ENCODE measurements around the gene DPEP1.
"Not testable (repeated sequence)": the region's sequence is repeated elsewhere in the genome, so short reads cannot be mapped to it uniquely, and the experiment has no call there.

Gene DPEP1

DNA sequence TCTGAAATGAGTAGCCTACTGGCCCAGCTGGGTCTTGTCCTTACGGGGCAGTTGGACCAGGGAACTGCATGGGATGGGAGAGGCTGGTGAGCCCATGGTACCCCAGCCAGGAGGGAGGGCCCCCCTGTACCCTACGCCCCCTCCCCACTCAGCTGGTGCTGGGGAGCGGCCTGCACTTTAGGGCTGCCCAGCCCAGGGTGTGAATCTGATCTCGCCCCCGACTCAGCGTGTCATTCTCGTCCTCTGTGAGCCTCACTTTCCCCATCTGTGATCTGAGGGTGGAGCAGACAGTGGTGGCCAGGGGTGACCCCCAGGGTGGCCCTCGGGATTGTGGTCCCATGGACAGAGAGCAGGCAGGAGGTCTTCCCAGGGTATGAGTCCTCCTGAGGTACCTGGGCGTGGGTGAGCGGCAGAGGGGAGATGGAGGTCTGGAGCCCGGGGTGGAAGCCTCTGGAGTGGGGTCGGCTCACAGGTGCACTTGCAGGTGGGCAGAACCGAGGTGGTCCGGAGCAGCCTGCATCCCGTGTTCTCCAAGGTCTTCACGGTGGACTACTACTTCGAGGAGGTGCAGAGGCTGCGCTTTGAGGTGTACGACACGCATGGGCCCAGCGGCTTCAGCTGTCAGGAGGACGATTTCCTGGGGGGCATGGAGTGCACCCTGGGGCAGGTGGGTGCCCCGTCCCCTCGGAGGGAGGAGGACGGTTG is 36.2 kb upstream of the DPEP1 start:
- no peak for FAIRE-seq

DNA sequence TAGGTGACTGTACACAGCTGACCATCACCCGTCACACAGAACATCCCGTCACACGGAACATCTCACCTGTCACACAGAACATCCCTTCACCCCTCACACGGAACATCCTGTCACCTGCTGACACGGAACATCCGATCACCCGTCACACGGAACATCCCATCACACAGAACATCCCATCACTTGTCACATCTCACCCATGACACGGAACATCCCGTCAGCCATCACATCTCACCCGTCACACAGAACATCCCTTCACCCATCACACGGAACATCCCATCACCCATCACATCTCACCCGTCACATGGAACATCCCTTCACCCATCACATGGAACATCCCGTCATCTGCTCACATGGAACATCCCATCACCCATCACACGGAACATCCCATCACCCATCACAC is 34.1 kb upstream of the DPEP1 start:
- no peak for FAIRE-seq

DNA sequence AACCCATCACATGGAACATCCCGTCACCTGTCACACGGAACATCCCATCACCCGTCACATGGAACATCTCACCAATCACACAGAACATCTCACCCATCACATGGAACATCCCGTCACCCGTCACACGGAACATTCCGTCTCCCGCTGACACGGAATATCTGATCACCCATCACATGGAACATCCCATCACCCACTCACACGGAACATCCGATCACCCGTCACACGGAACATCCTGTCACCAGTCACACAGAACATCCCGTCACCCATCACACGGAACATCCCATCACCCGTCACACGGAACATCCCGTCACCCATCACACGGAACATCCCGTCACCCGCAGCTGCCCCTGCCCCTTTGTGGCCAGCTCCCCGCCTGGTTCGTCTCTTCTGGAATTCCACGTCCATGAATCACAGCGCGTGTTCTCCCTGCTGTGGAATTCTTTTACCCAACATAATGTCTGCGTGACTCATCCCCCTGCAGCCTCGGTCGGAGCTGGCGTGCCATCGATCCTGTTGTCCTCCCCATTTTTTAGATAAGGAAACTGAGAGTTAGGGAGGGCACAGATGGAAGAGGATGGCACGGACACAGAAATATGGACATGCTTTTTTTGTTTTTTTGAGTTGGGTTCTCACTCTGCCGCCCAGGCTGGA is 32.3 kb upstream of the DPEP1 start:
- no peak for FAIRE-seq

DNA sequence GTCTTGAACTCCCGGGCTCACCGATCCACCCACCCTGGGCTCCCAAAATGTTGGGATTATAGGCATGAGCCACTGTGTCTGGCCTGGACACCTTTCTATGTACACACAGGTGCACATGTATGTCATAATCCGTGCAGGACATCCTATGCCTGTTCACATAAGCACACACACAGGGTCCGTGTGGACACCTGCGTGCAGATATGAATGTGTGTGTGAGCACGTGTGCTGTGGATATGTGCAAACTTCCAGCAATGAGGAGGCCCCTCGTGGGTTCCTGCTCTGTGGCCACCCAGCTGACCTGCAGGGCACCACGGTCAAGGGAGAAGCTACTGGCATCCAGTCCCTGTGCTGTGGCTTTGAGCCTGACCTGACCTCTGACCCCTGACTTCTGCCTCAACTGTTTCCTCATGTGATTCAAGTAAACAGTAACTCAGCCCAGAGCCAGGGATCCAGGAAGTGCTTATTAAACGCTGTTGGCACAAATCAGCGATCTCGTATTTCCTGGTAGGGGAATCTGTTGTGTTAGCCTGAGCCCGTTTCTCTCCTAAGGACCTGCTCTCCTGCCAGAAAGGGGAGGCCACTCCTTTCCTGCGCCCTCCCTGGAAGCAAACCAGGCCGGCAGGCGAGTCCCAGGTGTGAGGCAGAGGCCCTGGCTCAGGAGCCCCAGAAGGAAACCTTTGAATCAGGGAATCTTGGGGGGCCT is 31.4 kb upstream of the DPEP1 start:
- FAIRE-seq: no peak

DNA sequence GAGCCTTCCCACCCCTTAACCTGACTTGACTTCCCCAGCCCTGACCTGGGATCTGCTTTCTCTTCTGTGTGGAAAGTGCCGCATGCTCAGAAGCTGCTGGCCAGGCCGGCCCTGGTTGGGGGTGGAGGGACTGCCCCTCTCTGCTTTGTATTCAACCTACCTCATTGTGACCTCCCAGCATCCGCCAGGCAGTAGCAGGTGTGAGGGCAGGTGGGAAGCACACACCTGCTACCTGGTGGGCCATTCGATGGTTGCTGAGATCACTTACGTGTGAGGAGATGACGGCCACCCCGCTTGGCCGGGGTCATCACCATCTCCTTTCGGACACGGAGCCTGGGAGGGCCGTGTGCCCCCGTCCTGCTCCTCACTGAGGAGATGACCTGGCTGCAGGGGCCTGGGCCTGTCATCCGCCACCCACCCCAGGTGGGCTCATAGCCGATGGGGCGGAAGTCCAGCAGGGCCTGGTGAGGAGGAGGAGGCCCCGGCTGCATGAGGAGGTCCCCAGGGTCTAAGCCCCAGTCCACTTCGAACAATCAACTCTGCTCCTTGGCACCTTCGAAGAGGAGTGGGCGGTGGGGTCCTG is 30.7 kb upstream of the DPEP1 start:
- FAIRE-seq: no peak

DNA sequence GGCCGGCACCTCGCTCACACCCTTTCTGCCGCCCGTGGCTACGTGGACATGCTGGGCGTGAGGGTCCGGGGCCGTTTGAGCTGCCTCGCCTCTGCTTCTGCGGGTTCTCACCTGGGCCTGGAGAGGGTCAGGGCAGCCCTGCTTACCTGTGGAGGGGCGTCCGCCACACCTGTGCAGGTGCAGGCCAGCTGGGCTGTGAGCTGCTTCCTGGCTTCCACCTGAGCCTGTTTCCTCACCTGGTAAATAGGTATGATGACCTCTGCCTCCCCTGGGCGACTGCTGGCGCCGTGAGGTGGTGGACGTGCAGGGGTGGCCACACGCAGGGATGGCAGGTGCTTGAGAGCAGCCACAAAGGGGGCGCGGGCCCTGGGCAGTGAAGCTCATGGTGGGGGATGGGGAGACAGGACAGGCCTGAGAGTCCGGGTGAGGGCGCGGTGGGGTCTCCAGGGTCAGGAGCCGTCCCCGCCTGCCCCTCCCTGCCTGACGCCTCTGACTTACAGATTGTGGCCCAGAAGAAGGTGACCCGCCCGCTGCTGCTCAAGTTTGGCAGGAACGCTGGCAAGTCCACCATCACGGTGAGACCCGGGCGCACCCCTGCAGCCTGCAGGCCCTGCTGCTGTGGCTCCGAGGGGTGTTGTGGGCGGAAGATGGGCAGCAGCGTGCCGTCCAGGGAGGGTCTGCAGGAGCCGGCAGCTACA is 30.1 kb upstream of the DPEP1 start:
- FAIRE-seq: no peak

DNA sequence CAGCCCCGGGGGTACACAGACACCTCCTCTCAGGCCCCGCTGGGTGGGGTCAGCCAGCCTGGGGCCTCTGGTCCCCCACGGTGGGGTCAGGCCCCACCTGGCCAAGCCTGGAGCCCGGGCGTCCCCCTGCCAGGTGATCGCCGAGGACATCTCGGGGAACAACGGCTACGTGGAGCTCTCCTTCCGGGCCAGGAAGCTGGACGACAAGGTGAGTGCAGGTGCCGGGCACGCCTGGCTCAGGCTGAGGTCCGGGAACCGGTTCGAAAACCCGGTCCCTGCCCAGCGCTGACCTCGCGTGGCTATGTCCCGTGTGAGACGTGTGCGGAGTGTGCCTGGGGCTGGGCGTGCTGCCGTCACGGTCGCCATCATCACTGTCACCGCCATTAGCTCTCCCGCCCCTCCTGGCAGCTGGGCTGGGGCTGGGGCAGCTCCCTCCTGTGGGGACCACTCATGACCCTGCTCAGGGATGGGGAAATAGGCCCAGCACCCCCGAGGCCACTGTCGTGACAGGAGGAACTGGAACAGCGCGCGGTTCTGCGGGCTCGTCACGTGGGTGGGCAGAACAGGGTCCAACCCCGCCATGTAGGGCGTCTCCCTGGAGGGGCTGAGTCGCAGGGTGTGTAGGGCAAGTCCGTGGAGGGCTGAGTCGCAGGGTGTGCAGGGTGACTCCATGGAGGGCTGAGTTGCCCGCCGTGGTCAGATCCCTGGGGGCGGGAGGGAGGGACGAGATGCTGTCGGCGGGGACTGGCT is 29.4 kb upstream of the DPEP1 start:
- FAIRE-seq: no peak

DNA sequence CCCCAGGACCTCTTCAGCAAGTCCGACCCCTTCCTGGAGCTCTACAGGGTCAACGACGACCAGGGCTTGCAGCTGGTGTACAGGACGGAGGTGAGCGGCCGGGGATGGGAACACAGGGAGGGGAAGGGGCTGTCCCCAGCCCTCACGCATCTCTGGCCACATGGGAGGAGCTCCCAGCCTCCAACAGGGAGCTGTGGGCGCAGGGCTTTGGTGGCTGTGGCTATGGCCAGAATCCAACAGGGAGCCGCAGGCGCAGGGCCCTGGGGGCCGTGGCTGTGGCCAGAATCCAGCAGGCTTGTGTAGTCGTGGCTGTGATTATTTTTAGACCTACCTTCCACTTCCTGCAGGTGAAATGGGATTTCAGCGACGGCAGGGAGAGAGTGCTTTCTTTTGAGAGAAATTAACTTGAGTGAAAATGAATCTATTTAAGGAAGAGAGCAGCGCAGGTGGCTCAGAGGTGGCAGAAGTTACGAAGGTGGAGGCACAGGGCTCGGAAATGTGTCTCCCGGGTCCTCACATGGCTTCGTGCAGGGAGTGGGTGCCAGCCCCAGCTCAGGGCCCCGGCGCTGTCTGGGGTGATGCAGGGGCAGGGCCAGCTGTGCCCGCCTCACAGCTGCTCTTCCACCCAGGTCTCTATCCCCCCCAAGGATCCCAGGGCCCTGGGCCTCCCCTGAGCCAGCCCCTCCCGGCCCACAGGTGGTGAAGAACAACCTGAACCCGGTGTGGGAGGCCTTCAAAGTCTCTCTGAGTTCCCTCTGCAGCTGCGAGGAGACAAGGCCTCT is 28.5 kb upstream of the DPEP1 start:
- FAIRE-seq: no peak

DNA sequence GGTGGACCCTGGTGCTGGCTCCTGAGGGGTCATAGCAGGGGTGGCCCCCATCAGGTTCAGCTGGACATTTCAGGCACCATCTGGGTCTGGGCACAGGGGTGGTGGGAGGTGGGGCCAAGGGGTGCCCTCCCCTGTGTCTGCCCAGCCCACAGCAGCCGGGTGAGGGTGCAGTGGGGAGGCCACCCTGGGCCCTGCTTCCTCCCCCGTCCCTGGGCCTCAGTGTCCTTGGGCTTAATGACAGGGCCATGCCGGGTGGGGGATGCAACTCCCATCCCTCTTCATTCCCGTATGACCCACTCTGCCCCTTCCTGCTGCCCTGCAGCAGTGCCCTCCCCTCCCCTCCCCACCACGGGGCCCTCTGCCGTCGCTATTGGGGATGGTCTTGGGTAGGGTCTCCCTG is 27.2 kb upstream of the DPEP1 start:
- no peak for FAIRE-seq

DNA sequence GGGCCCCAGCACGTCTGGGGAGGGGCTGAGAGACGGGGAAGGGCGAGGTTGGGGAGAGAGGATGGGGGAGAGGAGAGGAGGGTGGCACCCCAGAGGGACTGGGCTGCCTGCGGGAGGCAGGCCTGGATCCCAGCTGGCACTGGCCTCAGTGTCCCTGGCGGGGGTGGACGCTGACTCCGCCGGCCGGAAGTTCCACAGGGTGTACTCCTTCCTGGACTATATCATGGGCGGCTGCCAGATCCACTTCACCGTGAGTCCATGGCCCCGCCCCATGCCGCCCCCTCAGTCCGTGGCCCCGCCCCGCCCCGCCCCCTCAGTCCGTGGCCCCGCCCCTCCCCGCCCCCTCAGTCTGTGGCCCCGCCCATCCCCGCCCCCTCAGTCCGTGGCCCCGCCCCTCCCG is 26.6 kb upstream of the DPEP1 start:
- no peak for FAIRE-seq

DNA sequence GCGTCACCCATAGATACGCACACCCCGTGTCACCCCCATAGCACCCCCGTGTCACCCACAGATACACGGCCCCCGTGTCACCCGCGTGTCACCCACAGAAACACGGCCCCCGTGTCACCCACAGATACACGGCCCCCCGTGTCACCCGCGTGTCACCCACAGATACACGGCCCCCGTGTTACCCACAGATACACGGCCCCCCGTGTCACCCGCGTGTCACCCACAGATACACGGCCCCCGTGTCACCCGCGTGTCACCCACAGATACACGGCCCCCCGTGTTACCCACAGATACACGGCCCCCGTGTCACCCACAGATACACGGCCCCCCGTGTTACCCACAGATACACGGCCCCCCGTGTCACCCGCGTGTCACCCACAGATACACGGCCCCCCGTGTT is 25.8 kb upstream of the DPEP1 start:
- FAIRE-seq: not testable (repeated sequence)

DNA sequence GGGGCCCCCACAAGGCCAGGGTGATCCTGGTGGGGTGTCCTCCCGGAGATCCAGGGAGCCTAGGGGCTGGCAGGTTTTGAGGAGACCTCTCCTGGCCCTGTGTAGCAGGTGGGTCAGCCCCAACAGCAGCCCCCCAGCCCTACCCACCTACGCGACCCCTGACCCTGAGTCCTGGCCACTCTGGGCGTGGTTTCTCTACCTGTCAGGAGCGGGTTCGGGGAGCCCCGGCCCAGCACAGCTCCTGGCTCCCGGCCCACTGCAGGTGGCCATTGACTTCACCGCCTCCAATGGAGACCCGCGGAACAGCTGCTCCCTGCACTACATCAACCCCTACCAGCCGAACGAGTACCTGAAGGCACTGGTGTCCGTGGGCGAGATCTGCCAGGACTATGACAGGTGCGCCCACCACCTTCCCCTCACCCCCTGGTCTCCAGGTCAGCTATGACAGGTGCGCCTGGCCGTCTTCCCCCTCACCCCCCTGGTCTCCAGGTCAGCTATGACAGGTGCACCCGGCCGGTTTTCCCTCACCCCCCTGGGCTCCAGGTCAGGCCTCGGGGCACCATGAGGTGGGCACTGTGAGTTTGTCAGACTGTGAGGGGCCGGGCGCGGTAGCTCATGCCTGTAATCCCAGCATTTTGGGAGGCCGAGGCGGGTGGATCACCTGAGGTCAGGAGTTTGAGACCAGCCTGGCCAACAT is 24.9 kb upstream of the DPEP1 start:
- no peak for FAIRE-seq

DNA sequence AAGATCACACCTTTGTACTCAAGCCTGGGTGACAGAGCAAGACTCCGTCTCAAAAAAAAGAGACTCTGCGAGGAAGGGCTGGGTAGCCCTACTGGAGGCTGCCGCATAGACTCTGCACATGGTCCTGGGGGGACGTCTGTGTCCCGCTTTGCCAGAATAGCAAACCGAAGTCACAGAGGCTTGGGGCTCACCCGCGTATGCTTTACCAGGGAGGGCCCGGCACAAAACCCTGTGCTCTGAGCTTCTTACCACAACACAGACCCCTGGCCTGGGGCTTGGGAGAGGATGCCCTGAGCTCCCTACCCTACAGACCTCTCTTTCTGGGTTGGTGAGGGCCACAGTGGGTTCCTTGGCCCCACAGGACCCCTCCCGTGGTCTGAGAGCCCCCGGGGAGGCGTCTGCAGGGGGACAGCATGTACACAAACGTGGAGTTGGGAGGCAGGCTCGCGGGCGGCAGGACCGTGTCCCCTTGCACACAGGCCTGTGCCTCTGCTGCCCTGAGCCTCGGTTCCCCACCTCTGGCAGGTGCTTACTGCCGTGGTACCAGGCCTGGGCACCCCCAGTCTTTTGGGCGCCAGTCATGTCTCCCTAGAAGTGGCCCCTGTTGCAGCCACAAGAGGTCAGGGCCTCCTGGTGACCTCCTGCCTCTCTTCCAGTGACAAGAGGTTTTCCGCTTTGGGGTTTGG is 24.1 kb upstream of the DPEP1 start:
- no peak for FAIRE-seq

DNA sequence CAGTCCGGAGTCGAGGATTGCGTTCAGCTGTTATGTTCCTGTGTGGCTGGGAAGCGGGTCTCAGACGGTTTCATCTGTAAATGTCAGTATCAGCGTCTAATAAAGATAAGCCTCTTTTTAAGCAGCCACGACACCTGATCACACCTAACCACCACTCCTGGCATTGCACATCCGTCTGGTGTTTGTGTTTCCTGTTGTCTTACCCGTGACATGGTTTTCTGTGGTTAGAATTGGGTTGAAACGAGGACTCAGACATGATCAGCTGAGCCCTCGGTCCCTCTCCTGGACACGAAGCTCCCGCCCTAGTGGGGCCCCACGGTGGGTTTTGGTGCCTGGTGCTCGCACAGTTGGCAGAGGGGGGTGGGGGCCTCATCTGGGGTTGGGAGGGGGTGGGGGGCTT is 19.6 kb upstream of the DPEP1 start:
- FAIRE-seq: no peak

DNA sequence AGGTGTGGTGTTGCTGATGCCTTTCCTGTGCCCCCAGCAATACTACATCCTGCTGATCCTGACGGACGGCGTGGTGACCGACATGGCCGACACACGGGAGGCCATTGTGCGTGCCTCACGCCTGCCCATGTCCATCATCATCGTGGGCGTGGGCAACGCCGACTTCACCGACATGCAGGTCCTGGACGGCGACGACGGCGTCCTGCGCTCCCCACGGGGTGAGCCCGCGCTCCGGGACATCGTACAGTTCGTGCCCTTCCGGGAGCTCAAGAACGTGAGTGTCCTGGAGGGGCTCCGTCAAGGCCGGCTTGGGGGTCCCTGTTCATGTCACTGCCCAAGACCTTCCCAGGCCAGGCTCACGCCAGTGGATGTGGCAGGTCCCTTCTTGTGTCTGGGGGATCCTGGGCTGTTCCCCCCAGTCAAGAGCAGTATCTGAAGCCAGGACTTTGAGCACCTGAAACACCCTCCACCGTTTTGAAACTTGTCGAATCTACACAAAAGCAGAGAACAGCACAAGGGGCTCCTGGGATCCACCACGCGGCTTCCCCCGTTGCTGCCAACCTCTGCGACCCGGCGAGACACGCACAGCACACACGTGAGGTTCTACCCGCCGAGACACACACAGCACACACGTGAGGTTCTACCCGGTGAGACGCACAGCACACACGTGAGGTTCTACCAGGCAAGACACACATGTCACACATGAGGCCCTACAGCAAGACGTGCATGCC is 17.9 kb upstream of the DPEP1 start:
- FAIRE-seq: no peak

DNA sequence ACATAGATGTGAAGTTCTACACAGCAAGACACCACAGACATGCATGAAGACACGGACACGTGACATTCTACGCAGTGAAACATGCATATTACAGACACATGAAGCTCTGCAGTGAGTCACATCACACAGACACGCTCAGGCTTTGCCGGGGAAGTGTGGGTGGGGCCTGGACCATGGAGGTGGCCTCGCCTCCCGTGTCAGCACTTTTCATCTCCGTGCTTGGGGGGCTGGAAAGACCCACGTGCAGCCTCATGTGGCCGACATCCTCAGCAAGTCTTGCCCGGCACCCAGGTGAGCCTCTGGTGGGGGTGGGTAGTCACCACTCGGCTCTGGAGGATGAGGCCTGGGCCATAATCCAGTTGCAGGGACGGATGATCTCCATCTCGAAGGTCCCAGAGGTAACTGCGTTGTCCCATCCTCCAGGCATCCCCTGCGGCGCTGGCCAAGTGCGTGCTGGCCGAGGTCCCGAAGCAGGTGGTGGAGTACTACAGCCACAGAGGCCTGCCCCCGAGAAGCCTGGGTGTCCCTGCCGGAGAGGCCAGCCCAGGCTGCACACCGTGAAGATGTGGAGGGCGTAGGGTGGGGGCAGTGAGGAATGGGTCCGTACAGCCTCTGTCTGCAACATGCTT is 17.3 kb upstream of the DPEP1 start:
- no peak for FAIRE-seq

DNA sequence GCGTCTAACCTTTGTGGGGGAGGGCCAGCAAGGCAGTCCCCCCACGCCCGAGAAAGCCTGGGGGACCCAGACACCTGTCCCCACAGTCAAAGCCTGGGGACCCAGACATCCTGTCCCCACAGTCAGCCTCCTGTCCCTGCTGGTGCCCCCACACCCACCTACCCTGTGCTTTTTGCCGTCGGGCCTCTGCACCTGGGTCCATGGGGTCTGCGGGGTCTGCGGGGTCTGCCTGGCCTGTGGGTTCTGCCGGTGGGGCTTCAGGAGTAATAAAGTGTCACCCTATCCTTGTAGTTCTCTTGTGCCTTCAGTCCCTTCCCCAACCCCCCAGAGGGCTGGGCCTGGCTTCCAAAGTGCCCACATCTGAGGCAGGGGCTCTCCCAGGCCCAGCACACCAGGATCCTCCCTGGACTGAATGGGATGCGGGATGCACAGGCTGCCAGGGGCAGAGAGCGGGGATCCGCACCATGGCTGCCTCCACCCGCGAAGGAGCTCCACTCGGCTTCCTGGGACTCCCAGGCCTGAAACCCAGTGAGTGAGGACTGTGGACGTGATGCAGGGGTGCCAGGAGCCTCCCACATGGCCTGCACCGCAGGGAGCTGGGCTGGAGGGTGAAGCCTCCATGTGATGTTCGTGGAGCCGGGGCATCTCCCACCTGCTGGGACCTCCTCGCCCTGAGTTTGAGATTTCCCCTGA is 16.3 kb upstream of the DPEP1 start:
- no peak for FAIRE-seq

DNA sequence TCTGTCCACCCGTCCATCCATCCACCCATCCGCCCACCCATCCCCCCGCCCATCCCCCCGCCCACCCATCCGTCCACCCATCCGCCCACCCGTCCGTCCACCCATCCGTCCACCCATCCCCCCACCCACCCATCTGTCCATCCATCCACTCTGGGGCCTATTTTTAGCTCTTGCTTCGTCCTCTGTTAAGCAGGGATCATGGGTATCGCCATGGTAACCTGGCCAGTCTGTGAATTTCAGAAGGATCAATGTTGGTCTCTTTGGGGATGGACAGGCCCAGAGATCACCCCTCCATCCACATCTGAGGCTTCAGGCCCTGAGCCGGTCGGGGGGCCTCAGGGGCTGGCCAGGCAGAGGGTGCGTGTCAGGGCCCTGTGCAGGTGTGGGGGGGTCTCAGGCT is 15.2 kb upstream of the DPEP1 start:
- no peak for FAIRE-seq

DNA sequence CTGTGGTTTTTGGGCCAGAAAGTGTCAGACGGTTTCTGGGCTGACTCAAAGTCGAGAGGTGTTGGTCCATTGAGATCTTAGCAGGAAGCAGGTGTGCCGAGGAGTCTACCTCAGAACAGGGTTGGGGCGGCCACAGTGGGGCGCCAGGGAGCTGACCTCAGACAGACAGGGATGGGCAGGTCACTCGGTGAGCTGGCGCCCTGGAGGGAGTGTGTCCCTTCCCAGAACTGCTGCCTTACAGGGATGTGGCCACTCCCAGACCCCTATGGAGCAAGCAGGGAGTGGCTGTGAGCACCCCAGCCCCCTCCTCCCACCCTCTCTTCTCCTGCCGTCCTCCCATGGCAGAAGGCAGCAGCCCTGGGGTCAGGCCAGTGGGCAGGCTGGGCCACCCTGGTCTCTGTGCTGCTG is 14.0 kb upstream of the DPEP1 start:
- FAIRE-seq: no peak

Data from islet of Langerhans (tissue), 1 donor.